Fibroblast of the conjunctiva (primary cell): Measurements from ENCODE around the gene CHAD.

Experiments used
- DNase-seq: peaks from one replicate; pipeline ENCODE4 v3.0.0-alpha.2; 2010; ENCODE audit warnings: low read depth

The CHAD gene

GRCh38 chr17:50458270-50458669 is 10.4 kb downstream of the CHAD start:
- DNase-seq, result no peak

GRCh38 chr17:50457621-50458020 is 11.1 kb downstream of the CHAD start:
- DNase-seq, result no peak

GRCh38 chr17:50453901-50454300 is 14.8 kb downstream of the CHAD start:
- DNase-seq, result no peak

GRCh38 chr17:50452630-50453300 is 15.9 kb downstream of the CHAD start:
- DNase-seq, result no peak

- no peak for DNase-seq
Measured at GRCh38 chr17:50451943-50452629, 16.6 kb downstream of the CHAD start.

- DNase-seq, result no peak
Measured at GRCh38 chr17:50448643-50449042, 20.0 kb downstream of the CHAD start.

GRCh38 chr17:50447870-50448595 is 20.6 kb downstream of the CHAD start:
- no peak for DNase-seq

GRCh38 chr17:50445730-50446325 is 22.9 kb downstream of the CHAD start:
- no peak for DNase-seq

- no peak for DNase-seq
Measured at GRCh38 chr17:50444841-50445715, 23.6 kb downstream of the CHAD start.

GRCh38 chr17:50443505-50443974 is 25.1 kb downstream of the CHAD start:
- no peak for DNase-seq

- no peak for DNase-seq
Measured at GRCh38 chr17:50440838-50441829, 27.5 kb downstream of the CHAD start.

GRCh38 chr17:50440172-50440837 is 28.4 kb downstream of the CHAD start:
- DNase-seq, result no peak

- no peak for DNase-seq
Measured at GRCh38 chr17:50439008-50439407, 29.7 kb downstream of the CHAD start.

- no peak for DNase-seq
Measured at GRCh38 chr17:50437409-50437808, 31.3 kb downstream of the CHAD start.

- DNase-seq, result no peak
Measured at GRCh38 chr17:50432125-50432762, 36.4 kb downstream of the CHAD start.

- no peak for DNase-seq
Measured at GRCh38 chr17:50430821-50431618, 37.7 kb downstream of the CHAD start.

GRCh38 chr17:50429793-50430192 is 38.9 kb downstream of the CHAD start:
- no peak for DNase-seq

- no peak for DNase-seq
Measured at GRCh38 chr17:50428831-50429424, 39.8 kb downstream of the CHAD start.
